ENCODE results near the gene CACHD1.

Gene CACHD1

DNA sequence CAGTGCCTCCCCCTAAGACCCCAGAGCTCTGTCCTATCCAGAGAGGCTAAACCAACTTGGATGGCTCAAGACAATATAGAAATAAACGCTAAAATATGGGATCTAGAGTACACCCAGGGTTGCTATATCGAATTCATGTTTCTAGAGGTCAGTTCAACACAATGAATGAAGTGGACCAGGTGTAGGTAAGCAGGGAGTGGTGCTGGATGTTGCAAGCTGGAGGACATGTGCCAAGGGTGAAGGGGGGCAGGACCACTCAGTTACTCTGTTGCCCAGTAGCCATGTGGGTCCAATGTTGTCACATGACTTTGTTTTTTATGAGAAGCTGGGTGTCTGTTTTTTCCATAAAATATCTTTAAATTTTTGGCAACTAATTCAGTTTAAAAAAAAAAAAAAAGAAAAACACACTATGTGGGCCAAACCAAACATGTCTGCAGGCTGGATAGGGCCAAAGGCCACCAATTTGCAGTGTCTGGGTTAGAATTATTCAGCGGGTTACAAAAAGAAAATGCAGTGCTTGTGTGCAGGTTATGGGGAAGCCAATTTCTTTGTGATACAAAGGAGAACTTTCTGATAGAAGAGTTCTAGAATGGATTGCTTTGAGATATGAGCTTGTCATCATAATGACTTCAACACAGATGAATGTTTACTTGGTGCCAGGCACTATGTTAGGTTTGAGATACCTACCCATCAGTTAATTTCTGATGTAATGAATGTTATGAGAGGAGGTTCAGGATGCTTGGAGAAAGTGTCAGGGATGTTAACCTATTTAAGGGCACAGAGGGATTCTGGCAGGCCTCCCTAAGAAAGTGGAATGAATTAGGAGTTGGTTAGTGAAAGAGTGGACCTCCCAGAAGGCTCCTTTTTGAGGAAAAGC, 8.9 kb downstream of the CACHD1 start:
- Histone ChIP-seq H3K4me1 (ENCODE audit: control extremely low read depth in 1 of 4, control insufficient read depth in 4 of 4, insufficient read depth in 4 of 4, low read length in 3 of 4) (peaks cover 0 to 13% (median 0%) of the 10 kb centered on the region in 4 experiments), H3K27me3 (replicated peaks in 2 of 5; ENCODE audit: control insufficient read depth in 4 of 5, insufficient read depth in 5 of 5, low read length in 4 of 5) (no peaks in the 10 kb centered on the region), H3K36me3 (ENCODE audit: control insufficient read depth in 4 of 4, insufficient read depth in 4 of 4, low read length in 3 of 4) (no peaks in the 10 kb centered on the region), H3K9me3 (ENCODE audit: control extremely low read depth in 1 of 5, control insufficient read depth in 4 of 5, insufficient read depth in 2 of 5, low read depth in 1 of 5, low read length in 4 of 5) (no peaks in the 10 kb centered on the region), H3K4me3 (ENCODE audit: control insufficient read depth in 1 of 7, extremely low read depth in 1 of 7, insufficient read depth in 4 of 7, low read depth in 2 of 7, low read length in 6 of 7) (no peak overlapping the region), H3K27ac (ENCODE audit: insufficient read depth in 1 of 2, low read depth in 1 of 2, low read length in 2 of 2, poor library complexity in 1 of 2, severe bottlenecking in 2 of 2) (no peak overlapping the region)
- POLR2A ChIA-PET = interaction anchor here (0.6 kb wide), 1 partner anchor 200 kb away, joined by 5 read pairs; no protein-coding TSS in a partner anchor
- CTCF ChIA-PET = interaction anchor here (1.3 kb wide), 1 partner anchor 34 kb away, joined by 3 read pairs; no protein-coding TSS in a partner anchor
- DNase-seq = no peak
- whole genome bisulfite sequencing (ENCODE audit: insufficient coverage) = 100% methylated on average over 3 of the region's 3 CpGs

- CTCF ChIA-PET = no interaction called here
- POLR2A ChIA-PET = no interaction called here
- Histone ChIP-seq H3K4me1 (ENCODE audit: control extremely low read depth in 1 of 4, control insufficient read depth in 4 of 4, insufficient read depth in 4 of 4, low read length in 3 of 4) (peaks cover 0 to 9% (median 0%) of the 10 kb centered on the region in 4 experiments), H3K36me3 (ENCODE audit: control insufficient read depth in 4 of 4, insufficient read depth in 4 of 4, low read length in 3 of 4) (no peaks in the 10 kb centered on the region), H3K27me3 (replicated peaks in 2 of 5; ENCODE audit: control insufficient read depth in 4 of 5, insufficient read depth in 5 of 5, low read length in 4 of 5) (no peaks in the 10 kb centered on the region), H3K9me3 (ENCODE audit: control extremely low read depth in 1 of 5, control insufficient read depth in 4 of 5, insufficient read depth in 2 of 5, low read depth in 1 of 5, low read length in 4 of 5) (no peaks in the 10 kb centered on the region), H3K4me3 (ENCODE audit: control insufficient read depth in 1 of 7, extremely low read depth in 1 of 7, insufficient read depth in 4 of 7, low read depth in 2 of 7, low read length in 6 of 7) (no peak overlapping the region), H3K27ac (ENCODE audit: insufficient read depth in 1 of 2, low read depth in 1 of 2, low read length in 2 of 2, poor library complexity in 1 of 2, severe bottlenecking in 2 of 2) (no peak overlapping the region)
- WGBS (ENCODE audit: insufficient coverage) = 89% methylated on average over 1 of the region's 1 CpG
- no peak for DNase-seq
These were observed 9.9 kb downstream of the CACHD1 start for GRCh38 chr1:64479874-64480273.

DNA sequence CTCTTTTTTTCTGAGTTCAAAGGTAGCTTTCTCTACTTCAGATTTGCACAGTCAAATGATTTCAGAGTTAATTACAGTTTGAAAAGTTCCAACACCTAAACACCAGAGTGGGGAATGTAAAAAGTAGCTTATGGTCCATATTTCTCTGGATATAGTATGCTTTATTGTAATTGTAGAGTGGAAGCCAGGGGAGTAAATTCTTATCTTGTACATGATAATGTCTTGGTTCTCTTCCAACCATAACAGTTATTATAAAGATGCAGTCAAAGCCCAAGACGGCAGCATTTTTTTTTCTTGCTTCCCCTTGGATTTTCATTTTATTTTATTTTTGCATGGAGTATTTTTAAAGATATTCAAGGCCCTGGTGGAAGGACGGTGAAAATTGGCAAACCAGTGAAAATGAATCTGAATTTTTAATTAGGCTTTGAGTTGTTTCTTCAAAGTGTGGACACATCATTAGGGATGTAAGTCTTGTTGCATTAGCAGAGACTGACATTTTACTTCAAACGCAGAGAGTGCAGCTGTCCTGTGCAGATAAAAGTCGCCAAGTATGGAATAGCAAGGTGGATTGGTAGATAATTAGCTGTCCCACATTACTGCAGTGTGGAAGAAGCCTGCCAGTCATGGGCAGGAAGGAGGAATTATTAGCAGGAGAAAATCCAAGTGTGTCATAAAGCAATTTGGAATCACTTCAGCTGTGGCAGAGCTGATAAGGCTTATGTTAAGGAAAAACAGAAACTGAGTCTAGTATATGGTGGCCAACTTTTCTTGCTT, 11.3 kb downstream of the CACHD1 start:
- no peak overlapping the region for H3K27ac ChIP-seq (ENCODE audit: insufficient read depth in 1 of 2, low read depth in 1 of 2, low read length in 2 of 2, poor library complexity in 1 of 2, severe bottlenecking in 2 of 2)
- H3K4me1 ChIP-seq (ENCODE audit: control extremely low read depth in 1 of 4, control insufficient read depth in 4 of 4, insufficient read depth in 4 of 4, low read length in 3 of 4) = peaks cover 0 to 5% (median 0%) of the 10 kb centered on the region in 4 experiments
- H3K9me3 ChIP-seq (ENCODE audit: control extremely low read depth in 1 of 5, control insufficient read depth in 4 of 5, insufficient read depth in 2 of 5, low read depth in 1 of 5, low read length in 4 of 5) = no peaks in the 10 kb centered on the region
- no peaks in the 10 kb centered on the region for H3K27me3 ChIP-seq (replicated peaks in 2 of 5; ENCODE audit: control insufficient read depth in 4 of 5, insufficient read depth in 5 of 5, low read length in 4 of 5)
- no peak for DNase-seq
- H3K36me3 ChIP-seq (ENCODE audit: control insufficient read depth in 4 of 4, insufficient read depth in 4 of 4, low read length in 3 of 4) = no peaks in the 10 kb centered on the region
- CTCF ChIA-PET = interaction anchor here (0.7 to 1.1 kb wide), 2 partner anchors 11 to 571 kb away, joined by 3 read pairs; no protein-coding TSS in a partner anchor
- WGBS (ENCODE audit: insufficient coverage) = 98% methylated on average over 3 of the region's 4 CpGs
- POLR2A ChIA-PET = no interaction called here
- H3K4me3 ChIP-seq (ENCODE audit: control insufficient read depth in 1 of 7, extremely low read depth in 1 of 7, insufficient read depth in 4 of 7, low read depth in 2 of 7, low read length in 6 of 7) = no peak overlapping the region

DNA sequence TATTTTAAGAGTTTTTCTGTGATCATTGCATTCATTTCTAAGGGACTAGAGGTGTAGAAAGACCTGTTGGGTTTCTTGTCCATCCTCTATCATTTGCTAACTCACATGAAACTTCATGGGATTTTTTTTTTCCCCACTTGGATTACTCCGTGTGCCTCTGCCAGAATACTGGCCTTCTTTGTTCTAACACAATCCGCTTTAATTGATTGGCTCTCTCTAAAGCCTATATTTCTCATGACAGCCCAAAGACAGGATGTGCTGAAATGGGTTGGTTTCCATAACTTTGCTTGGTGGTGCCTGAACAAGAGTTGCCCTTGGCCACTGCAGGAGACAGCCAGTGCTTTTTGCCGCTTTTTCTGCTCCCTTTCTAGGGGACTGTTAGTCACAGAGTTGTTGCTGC, 12.2 kb downstream of the CACHD1 start:
- POLR2A ChIA-PET = no interaction called here
- no peaks in the 10 kb centered on the region for H3K36me3 ChIP-seq (ENCODE audit: control insufficient read depth in 4 of 4, insufficient read depth in 4 of 4, low read length in 3 of 4)
- H3K4me1 ChIP-seq (ENCODE audit: control extremely low read depth in 1 of 4, control insufficient read depth in 4 of 4, insufficient read depth in 4 of 4, low read length in 3 of 4) = no peaks in the 10 kb centered on the region
- no peak overlapping the region for H3K4me3 ChIP-seq (ENCODE audit: control insufficient read depth in 1 of 7, extremely low read depth in 1 of 7, insufficient read depth in 4 of 7, low read depth in 2 of 7, low read length in 6 of 7)
- H3K27me3 ChIP-seq (replicated peaks in 2 of 5; ENCODE audit: control insufficient read depth in 4 of 5, insufficient read depth in 5 of 5, low read length in 4 of 5) = no peaks in the 10 kb centered on the region
- no peak overlapping the region for H3K27ac ChIP-seq (ENCODE audit: insufficient read depth in 1 of 2, low read depth in 1 of 2, low read length in 2 of 2, poor library complexity in 1 of 2, severe bottlenecking in 2 of 2)
- CTCF ChIA-PET = no interaction called here
- DNase-seq = no peak
- H3K9me3 ChIP-seq (ENCODE audit: control extremely low read depth in 1 of 5, control insufficient read depth in 4 of 5, insufficient read depth in 2 of 5, low read depth in 1 of 5, low read length in 4 of 5) = no peaks in the 10 kb centered on the region
- WGBS (ENCODE audit: insufficient coverage) = 100% methylated on average over 1 of the region's 3 CpGs

- Histone ChIP-seq H3K4me3 (ENCODE audit: control insufficient read depth in 1 of 7, extremely low read depth in 1 of 7, insufficient read depth in 4 of 7, low read depth in 2 of 7, low read length in 6 of 7) (no peak overlapping the region), H3K36me3 (ENCODE audit: control insufficient read depth in 4 of 4, insufficient read depth in 4 of 4, low read length in 3 of 4) (no peaks in the 10 kb centered on the region), H3K27me3 (replicated peaks in 2 of 5; ENCODE audit: control insufficient read depth in 4 of 5, insufficient read depth in 5 of 5, low read length in 4 of 5) (no peaks in the 10 kb centered on the region), H3K27ac (ENCODE audit: insufficient read depth in 1 of 2, low read depth in 1 of 2, low read length in 2 of 2, poor library complexity in 1 of 2, severe bottlenecking in 2 of 2) (no peak overlapping the region), H3K4me1 (ENCODE audit: control extremely low read depth in 1 of 4, control insufficient read depth in 4 of 4, insufficient read depth in 4 of 4, low read length in 3 of 4) (no peaks in the 10 kb centered on the region), H3K9me3 (ENCODE audit: control extremely low read depth in 1 of 5, control insufficient read depth in 4 of 5, insufficient read depth in 2 of 5, low read depth in 1 of 5, low read length in 4 of 5) (no peaks in the 10 kb centered on the region)
- CTCF ChIA-PET = no interaction called here
- WGBS (ENCODE audit: insufficient coverage) = no CpG with 5 or more reads among the region's 1 CpG
- no peak for DNase-seq
- POLR2A ChIA-PET = no interaction called here
These were observed 12.8 kb downstream of the CACHD1 start for GRCh38 chr1:64482720-64483119.

DNA sequence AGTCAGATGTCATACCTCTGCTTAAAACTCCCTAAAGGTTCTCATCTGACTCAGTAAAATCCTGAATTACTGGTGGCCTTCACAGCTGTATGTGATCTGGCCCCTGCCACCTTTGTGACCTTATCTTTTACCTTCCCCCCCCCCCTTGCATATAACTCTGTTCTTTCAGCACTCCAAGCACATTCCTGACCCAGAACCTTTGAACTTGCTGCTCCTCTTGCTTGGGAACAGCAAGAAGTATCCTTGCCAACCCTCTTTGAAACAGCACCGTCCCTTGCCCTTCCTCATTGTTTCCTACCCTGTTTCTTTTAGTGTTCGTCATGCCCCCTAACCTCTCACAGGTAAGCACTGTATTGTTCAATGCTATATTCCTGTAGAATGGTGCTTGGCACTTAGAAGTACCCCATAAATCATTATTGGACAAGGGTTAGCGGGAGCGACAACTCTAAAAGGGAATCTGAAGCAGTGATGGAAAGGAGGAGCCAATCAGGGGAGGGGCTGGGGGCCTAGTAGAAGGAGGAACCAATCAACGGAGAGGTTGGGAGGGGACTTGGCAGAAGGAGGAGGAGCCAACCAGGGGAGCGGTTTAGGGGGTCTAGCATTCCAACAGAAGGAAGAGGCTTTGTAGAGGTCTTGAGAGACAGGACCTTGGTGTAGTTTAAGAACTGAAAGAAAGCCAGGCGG, 13.9 kb downstream of the CACHD1 start:
- no peak for DNase-seq
- Histone ChIP-seq H3K27me3 (replicated peaks in 2 of 5; ENCODE audit: control insufficient read depth in 4 of 5, insufficient read depth in 5 of 5, low read length in 4 of 5) (no peaks in the 10 kb centered on the region), H3K9me3 (ENCODE audit: control extremely low read depth in 1 of 5, control insufficient read depth in 4 of 5, insufficient read depth in 2 of 5, low read depth in 1 of 5, low read length in 4 of 5) (no peaks in the 10 kb centered on the region), H3K27ac (ENCODE audit: insufficient read depth in 1 of 2, low read depth in 1 of 2, low read length in 2 of 2, poor library complexity in 1 of 2, severe bottlenecking in 2 of 2) (no peak overlapping the region), H3K4me1 (ENCODE audit: control extremely low read depth in 1 of 4, control insufficient read depth in 4 of 4, insufficient read depth in 4 of 4, low read length in 3 of 4) (no peaks in the 10 kb centered on the region), H3K36me3 (ENCODE audit: control insufficient read depth in 4 of 4, insufficient read depth in 4 of 4, low read length in 3 of 4) (no peaks in the 10 kb centered on the region), H3K4me3 (ENCODE audit: control insufficient read depth in 1 of 7, extremely low read depth in 1 of 7, insufficient read depth in 4 of 7, low read depth in 2 of 7, low read length in 6 of 7) (no peak overlapping the region)
- CTCF ChIA-PET = no interaction called here
- POLR2A ChIA-PET = no interaction called here
- WGBS (ENCODE audit: insufficient coverage) = 100% methylated on average over 5 of the region's 7 CpGs
